HG03565 (cell line): Measurements from ENCODE around the gene ZNF597.

ENCODE experiments used
- ATAC-seq: cut with Tn5 transposase; IDR thresholded peaks from one replicate; pipeline ENCODE4 v1.9.1; 2021; ENCODE audit warnings: mild to moderate bottlenecking, moderate library complexity; ENCODE audit not compliant: unreplicated experiment

ZNF597 gene, protein sequence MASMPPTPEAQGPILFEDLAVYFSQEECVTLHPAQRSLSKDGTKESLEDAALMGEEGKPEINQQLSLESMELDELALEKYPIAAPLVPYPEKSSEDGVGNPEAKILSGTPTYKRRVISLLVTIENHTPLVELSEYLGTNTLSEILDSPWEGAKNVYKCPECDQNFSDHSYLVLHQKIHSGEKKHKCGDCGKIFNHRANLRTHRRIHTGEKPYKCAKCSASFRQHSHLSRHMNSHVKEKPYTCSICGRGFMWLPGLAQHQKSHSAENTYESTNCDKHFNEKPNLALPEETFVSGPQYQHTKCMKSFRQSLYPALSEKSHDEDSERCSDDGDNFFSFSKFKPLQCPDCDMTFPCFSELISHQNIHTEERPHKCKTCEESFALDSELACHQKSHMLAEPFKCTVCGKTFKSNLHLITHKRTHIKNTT

DNA sequence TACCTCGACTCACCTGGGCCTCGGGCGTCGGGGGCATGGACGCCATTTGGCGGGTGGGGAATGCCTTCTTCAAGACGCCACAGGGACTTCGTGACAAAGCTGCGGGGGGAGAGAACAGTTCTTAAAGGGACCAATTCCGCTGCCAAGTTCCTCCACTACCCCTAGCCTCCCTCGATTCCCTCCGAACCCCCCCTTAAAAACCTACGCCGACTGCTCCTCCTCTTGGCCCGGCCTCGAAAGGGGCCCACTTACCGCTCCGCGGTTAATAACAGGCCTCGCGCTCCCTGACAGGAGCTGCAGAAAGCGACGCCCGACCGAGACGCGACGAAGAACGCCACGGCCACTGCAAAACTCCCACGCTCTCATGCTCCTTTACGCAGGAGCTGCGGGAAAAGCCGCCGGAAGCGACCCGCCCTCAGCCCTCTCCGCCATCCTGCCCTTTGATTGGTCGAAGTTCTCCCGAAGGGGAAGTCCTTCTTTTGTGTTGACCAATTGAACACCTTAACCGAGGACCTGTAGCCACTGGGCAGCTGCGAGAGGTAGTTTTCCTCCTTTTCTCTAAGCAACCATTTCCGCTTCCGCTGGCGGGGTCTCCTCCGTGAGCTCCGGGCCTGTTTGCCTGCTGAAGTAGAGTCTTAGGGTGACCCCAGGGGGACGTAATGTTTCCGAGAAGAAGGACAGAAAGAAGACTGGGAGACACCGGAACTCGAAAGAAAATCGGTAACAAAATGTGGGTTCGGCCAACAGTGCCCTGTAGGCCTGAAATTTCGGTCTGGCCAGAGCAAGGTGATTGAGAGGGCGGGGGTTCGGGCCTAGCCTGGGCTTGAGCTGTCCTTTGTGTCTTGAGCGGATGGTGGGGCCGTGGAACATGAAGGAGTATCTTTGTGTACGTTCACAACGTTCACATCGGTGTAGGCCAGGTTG lies at the start of gene ZNF597, which contains the start of gene NAA60:
Gene ZNF597, minus strand, starts transcription at position 397 of the 924 bp plus-strand sequence. Its CDS starts 351 bp downstream, at position 46.
Gene NAA60, plus strand, starts transcription at position 573 of the 924 bp plus-strand sequence. CDS start 32,548 bp downstream, outside the sequence.
- peak; percentile 77 for ATAC-seq

DNA sequence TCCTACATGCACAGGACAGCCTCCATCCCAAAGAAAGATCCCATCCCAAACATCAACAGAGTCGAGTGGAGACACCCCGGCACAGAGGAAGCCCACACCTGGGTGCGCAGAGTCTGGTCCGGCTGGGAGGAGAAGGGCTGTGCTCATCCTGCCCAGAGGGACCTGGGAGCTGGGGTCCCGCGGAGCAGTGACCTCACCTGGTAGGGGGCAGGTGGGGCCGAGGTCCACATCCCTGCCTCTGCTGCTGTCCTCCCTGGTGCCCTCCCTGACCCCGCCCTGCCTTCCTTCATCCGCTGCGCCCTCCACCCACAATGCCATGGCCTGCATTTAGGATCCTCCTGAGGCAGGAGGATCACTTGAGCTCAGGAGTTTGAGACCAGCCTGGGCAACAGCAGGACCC lies 49.1 kb upstream of the ZNF597 start:
- no peak for ATAC-seq

DNA sequence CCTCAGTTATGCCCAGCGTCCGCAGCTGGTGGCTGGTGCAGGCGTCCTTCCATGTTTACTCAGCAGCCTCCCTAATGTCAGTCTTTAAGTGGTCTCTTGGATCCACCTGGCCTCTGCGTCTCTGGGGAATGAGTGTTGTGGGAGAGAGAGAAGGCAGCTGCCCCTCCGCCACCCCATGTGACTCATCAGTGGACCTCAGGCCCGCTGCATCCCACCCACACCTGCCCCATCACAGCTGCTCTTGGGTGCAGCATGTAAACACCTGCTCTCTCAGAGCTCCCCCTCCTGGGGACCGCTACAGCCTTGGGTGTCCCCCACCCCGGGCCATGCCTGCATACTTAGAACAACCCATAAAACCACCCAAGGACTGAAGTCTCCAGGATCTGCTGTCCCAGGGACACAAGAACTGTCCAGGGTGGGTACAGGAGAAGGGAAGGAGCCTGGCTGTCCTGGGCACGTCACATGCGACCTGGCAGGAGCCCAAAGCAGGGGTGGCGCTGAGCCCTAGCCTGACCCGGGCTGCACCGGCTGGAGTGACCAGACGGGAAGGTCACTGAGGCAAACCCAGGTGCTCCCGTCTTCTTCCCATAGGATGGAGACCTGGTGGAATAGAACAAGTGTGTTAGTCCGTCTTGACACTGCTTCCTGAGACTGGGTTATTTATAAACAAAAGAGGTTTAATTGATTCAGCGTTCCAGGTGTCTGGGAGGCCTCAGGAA lies 47.8 kb upstream of the ZNF597 start:
- no peak for ATAC-seq

DNA sequence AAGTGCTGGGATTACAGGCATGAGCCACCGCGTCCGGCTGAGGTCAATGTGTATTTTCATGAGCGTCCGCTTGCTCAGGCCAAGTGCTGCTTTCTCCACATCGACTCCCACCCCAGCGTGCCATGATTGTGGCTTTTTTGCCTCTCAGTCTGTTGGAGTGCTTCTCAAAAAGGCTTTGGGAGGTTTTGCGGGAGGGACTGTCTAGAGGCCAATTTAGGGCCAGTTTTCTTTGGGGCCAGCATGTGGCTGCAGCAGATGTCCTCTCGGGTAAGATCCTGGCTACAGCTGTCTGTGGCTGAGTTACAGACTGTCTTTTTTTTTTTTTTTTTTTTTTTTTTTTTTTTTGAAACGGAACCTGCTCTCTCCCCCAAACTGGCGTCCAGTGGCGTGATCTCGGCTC lies 45.5 kb upstream of the ZNF597 start:
- ATAC-seq = no peak

DNA sequence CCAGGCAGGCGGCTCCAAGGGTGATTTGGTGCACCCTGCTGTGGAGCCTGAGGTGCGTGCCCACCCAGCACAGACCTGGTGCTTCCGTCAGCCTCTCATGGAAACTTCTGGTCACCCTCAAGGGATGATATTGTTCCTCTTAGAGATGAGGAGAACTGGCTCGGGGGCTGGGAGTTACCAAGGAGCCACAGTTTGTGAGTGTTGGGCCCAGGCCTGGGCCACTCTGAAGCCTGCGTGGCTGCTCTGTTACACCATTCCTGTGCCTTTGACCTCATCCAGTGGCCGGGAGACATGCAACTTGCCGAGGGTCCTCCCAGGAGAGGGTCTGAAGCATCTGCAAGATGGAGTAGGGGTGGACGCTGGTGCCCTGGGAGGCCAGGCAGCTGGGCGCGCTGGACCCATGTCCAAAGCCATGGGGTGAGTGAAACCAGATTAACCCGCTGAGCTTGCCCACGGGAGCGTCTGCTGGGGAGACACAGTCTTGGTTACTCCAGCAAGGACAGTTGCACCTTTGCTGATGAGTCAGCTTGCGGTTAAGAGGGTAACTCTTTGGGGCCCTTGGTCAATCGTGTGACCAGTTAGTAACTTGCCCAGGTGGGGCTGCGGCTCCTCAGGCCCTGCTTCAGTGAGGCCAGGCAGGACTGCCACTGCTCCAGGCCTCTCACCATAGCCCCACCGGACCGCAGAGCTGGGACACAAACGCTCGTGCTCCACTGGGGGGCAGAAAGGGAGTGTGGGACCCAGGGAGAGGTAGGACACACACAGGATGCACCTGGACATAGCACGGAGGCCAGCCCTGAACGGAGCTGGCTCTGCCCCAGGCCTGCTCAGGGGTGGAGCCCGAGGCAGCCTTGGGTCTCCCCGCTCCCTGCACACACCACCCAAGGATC lies 44.5 kb upstream of the ZNF597 start:
- ATAC-seq = no peak

DNA sequence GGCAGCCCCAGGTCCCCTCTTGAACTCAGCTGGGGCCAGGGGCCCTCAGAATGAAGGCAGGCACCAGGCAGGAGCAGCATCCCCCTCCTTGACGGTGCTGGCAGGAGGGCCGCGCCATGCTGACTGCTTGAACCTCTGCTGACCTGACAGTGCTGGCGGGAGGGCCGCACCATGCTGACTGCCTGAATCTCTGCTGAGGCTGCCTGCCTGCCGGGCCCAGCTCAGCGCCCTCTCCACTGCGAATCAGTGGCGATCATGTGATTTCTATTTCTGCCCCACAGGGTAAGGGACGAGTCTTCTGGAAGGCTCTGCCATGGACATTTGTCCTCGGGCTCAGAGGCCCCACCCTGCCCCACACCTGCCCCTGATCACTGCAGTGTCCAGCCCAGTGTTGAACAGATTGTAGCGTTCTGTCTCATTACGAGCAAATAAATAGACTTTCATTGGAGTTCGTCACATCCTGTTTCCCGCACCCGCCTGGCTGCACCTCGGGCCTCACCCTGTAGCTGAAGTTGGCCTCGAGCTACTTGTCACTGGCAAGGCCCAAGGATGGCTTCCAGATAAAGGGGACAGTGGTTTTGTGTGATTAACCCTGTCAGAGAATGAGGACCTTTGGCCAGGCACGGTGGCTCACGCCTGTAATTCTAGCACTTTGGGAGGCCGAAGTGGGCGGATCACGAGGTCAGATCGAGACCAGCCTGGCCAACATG lies 43.4 kb upstream of the ZNF597 start:
- ATAC-seq = no peak

DNA sequence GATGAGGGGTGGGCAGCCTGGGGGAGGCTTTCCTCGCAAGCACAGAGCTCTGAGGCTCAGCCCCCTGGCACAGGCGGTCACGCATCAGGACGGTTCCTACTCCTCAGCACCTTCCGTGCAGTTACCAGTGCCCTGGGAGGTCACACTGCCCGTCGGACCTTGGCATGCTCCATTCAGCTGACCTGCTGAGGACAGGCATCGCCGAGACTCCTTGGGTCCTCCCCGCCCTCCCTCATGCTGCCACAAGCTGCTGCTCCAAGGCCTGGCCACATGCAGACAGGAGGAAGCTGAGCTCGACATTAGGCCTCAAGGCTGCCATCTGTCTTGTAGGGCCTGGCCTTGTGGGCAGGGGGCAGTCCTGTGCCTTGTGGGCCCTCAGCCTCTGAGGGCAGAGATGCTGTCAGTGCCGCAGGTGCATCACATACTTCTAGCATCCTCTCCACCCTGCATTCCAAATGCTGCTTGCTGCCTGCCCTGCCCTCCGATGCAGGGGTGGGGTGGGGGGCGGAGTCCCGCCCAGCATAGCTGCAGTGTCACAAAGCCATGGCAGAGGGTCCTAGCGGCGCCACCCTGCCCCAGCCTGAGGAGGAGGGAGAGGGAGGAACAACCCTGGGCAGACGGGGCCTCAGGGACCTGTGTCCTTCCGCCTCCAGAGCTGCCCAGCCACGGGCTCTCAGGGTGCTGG lies 42.7 kb upstream of the ZNF597 start:
- no peak for ATAC-seq

DNA sequence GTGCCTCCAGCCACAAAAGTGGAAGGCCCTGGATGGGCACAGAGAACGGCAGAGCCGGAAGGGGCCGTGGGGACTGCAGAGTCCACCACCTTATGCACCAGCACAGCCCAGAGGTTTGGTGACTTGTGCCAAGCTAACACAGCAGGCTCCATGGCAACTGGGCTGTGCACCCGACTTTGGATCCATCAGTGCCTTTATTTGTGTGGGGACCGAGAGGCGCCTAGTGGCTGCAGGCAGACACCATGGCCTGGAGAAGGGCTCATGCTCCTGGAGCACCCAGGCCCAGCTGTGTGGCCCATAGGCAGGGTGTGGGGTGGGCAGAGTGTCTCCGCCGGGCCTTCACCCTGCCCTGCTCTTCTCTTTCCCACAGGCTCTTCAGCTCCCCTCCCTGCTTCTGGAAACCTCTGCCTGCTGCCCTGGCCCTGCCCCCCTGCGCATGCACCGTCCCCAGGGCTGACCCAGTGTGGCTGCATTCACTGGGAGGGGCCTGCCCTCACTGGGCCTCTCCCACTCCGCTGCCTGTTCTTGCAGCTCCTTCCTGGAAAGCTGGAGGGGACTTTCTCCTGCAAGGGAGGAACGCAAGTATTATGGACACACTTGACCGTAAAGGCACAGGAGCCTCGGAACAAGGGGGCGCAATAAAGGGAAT lies 41.9 kb upstream of the ZNF597 start:
- ATAC-seq = no peak

DNA sequence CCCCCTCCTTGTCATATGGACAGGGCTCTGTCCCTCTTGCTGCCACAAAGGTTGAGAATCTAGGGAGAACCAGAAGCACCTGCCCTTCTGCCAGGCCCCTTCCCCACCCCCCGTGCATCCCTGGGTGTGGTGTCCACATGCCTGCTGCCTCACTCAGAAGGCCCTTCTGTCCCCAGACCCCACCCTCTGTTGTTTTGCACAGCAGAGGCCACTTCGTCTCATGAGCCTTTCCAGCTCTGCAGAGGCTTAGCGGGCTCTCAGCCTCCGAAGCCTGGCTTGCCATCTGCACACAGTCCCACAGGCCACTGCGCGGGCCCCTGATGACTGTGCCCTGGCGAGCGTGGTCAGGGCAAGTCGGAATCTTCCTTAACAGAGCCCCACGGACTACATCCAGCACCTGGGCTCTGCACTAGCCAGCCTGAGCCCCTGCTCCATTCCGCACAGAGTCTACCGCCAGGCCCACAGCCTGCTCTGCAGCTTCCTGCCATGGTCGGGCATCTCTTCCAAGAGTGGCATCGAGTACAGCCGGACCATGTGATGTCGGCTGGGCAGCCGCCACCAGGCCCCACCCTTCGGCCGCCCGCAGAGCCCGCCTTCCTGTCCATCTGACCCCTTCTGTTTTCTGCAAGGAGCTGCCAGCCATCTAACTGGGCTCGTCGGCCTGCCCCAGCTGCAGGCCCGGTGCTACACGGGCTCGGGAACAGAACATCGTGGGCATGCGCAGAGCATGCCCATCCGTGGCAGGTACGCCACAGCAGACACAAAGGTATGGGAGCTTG lies 41.2 kb upstream of the ZNF597 start:
- ATAC-seq = no peak

DNA sequence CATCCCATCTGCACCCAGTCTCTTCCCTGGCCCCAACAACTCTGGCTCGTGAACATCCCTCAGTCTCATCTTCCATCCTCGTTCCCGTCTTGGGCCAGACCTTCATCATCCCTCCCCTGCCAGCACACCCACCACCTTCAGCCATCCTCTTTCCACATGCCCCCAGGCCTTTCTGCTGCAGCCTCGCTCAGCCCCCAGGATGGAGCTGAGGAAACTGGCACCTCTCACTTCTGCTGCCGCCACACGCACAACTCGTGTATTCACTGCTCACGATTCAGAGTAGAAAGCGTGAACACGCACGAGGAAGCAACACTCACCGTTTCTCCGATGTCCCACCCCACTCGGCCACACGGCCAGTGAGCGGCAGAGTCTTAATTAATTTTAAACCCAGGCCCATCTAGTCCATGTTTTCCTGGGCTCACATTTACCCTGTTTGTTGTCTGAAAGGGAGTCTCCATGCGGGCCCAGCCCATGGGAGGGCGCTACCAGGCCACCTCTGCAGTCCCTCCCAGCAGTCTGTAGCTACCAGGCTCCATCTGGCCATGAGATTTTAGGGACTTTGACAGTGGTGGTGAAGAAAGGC lies 39.4 kb upstream of the ZNF597 start:
- ATAC-seq = no peak

DNA sequence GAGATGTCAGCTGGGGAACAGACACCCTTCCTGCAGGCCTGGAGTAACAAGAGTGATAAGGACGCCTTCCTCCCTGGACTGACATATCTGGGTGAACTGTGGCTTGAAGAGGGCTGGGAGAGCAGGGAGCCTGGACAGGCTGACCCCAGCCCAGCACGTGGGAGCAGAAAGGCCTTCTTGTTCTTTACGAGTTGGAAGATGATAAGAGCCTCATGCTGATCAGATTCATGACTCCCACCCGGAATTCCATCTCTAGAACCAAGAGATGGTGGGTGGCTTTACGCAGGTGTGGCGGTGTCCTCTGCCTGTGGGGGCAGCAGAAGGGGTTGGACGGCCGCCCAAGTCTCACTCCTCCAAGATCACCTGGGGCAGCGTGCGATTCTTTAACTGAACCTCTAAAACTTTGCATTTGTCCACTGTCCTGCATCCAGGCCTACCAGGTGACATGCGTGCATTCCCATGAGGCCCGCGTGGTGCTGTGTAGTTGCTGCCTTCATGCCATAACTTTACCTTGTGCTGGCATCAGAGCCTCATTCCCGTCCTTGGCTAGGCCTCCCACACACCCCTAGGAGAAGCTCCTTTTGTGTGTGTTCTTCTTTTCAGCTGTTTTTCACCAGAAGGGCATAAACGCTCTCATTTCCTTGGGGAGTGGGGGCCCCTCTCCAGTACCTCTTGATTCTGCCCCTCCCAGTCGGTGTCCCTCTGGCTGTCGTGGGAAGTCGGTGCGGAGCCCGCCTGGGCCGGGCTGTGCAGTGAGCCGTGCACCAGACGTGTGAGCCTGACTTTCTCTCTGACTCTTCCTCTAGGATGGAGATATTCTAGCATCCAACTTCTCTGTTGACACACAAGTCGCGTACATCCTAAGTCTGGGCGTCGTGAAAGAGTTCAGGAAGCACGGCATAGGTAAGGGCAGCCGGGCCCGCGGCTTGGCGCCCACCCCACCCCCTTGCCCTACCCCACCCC lies 38.7 kb upstream of the ZNF597 start:
- ATAC-seq = no peak

DNA sequence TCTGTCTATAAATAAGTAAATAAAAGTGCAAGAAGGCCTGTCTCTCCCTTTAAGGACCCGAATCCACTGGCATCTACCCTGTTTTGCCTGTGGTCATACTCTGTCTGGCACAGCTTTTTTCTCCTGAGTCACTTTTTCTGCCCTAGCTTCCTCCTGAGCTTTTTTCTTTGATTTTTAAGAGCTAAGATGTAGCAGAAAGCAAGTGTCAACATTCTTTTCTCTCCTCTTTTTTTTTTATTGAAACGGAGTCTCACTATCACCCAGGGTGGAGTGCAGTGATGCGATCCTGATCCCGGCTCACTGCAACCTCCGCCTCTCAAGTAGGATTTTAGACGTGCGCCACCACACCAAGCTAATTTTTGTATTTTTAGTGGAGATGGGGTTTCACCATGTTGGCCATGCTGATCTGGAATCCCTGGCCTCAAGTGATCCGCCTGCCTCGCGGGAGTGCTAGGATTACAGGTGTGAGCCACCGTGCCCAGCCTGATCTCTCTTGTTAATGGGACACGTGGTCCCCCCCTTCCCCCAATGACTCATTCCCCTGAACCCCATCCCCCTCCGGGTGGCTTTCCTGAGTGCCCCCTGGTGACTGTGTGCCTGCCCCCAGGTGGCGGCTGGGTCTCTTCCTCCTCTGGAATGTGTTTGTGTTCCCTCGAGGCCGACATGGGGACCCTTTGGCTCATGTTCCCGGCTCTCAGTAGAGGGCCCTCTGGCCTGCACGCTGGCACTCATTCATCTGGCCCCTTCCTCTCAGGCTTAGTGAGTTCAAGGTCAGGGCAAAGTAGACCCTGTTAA lies 37.8 kb upstream of the ZNF597 start:
- ATAC-seq = no peak

DNA sequence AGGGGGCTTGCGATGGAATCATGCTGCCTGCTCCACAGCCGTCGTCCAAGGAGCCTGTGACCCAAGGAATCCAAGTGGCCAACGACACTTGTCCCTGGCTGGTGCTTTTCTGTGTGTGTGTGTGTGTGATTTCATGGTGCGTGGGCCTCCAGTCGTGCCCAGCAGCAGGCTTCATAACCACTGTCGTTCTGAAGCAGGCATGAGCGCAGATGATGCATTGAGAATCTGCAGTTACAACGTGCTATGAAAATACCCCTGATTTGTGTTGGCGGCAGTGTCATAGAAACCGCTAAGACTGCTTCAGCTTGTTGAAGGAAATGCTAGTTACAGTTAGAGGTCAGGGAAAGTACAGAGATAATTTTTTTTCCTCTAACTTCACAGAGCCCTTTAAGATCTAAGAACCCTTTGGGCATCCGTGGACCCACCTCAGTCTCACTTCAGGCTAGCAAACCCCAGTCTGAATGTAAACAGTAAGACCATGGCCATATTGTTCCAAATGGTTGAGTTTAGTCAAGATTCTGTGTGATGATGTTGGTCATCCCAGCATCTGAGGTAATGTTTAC lies 36.4 kb upstream of the ZNF597 start:
- no peak for ATAC-seq

DNA sequence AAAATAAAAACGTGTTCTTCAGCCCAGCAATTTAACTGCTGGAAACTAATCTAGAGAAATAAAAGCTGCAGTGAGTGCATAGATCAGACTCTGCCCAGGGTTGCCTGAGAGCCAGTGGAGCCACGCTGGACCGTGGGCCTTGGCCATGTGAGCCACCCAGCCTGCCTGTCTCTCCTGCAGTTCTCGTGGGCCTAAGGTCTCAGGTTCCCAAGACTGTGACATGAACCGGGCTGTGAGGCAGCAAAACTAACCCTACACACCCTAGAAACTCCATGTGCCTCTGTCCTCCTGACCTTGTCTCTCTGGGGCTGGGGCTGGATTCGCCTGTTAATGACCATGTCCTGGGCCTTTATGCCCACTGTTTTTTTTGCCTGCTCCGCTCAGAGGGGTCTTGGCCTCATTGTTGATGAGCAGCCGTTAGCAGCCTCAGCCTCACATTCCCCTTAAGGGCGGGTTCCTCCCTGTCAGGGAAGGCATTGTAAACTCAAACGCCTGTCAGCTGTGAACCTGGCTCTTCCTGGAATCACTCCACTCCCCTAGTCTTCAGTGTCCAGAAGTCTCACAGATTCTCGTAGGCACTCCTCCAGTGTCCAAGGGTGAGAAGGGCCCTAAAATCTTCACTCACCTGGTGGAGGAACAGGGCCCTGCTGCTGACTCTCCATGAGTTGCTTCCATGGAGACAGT lies 35.1 kb upstream of the ZNF597 start:
- no peak for ATAC-seq
